NCI-H82 (cell line): ENCODE data around the gene TEX54.
"Not testable (repeated sequence)": the region's sequence is repeated elsewhere in the genome, so short reads cannot be mapped to it uniquely, and the experiment has no call there.

Source experiments
- DNase-seq: peaks from one replicate; lab custom pipeline; 2025; lab: John Stamatoyannopoulos, UW

TEX54 gene

GRCh38 chr11:62855571-62856332, 23.1 kb upstream of the TEX54 start:
- peak; percentile 98 for DNase-seq

- peak; percentile 38 for DNase-seq
Observed at GRCh38 chr11:62854825-62855570, 22.4 kb upstream of the TEX54 start.

- DNase-seq, result no peak
Observed at GRCh38 chr11:62854013-62854824, 21.6 kb upstream of the TEX54 start.

- DNase-seq, result no peak
Observed at GRCh38 chr11:62853279-62853965, 20.8 kb upstream of the TEX54 start.

- DNase-seq, result no peak
Observed at GRCh38 chr11:62852523-62853188, 20.0 kb upstream of the TEX54 start.

GRCh38 chr11:62851807-62852522, 19.3 kb upstream of the TEX54 start:
- DNase-seq, result no peak

GRCh38 chr11:62850911-62851806, 18.5 kb upstream of the TEX54 start:
- DNase-seq, result peak; percentile 78

GRCh38 chr11:62847767-62848314, 15.2 kb upstream of the TEX54 start:
- peak; percentile 26 for DNase-seq

GRCh38 chr11:62846177-62846576, 13.5 kb upstream of the TEX54 start:
- no peak for DNase-seq

- DNase-seq, result no peak
Observed at GRCh38 chr11:62844154-62844553, 11.5 kb upstream of the TEX54 start.

- no peak for DNase-seq
Observed at GRCh38 chr11:62843466-62843865, 10.8 kb upstream of the TEX54 start.

GRCh38 chr11:62842891-62843290, 10.2 kb upstream of the TEX54 start:
- not testable (repeated sequence) for DNase-seq

GRCh38 chr11:62842171-62842741, 9.6 kb upstream of the TEX54 start:
- DNase-seq, result peak; percentile 85

GRCh38 chr11:62841361-62842170, 8.9 kb upstream of the TEX54 start:
- DNase-seq, result peak; percentile 98

- DNase-seq, result peak; percentile 86
Observed at GRCh38 chr11:62840721-62841360, 8.2 kb upstream of the TEX54 start.

- DNase-seq, result peak; percentile 91
Observed at GRCh38 chr11:62839050-62839945, 6.7 kb upstream of the TEX54 start, which contains the start of gene WDR74. TSS of gene WDR74 (minus strand) at chr11:62839590. CDS start at chr11:62839570, 20 bp downstream.
